SH-SY5Y (cell line): Measurements from ENCODE around the gene ILDR2.

ENCODE experiments used
- GATA2 ChIP-seq: IDR thresholded peaks from 2 replicates; pipeline ENCODE4 v1.6.1; 2011; ENCODE audit warnings: mild to moderate bottlenecking, low read depth, low read length
- GATA3 ChIP-seq: IDR thresholded peaks from 2 replicates; pipeline ENCODE4 v1.6.1; 2011; ENCODE audit warnings: low read depth, mild to moderate bottlenecking, low read length, moderate library complexity

DNA sequence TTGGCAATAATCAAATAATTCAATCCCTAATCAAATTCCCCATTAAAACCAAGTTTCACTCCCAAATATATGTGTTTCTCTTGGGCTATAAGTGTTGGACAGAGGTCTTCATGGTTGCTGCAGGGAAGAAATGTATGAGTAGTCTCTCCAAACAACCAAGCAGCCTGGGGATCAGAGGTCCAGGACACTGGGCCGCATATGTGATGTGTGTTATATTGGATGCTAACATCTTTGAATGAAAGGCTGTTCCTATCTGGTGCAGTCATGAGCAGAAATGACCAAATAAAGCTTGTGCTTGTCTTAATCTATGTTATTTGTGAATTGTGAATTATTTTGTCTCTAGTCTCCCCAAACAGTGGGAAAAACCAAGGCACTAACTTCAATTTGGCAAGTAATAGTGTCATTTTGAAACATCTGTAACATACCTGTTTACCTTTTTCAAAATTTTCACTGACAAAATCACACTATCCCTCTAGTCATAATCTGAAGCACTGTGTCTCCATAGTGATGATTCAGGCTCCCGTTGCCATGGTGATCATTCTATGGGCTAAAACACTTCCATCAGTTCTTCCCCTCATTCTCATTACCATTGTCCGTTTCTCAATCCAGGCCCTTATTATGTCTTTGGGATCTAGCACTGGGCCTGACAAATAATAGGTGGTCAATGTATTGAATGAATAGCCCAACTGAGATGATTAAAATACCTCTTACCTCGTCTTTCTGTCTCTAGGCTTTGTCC is 86.8 kb downstream of the ILDR2 start:
- no peak for TF ChIP-seq GATA3
- no peak for TF ChIP-seq GATA2
